ENCODE data around the gene NLRC4.
"Not testable (repeated sequence)": the region's sequence is repeated elsewhere in the genome, so short reads cannot be mapped to it uniquely, and the experiment has no call there.

Gene NLRC4

DNA sequence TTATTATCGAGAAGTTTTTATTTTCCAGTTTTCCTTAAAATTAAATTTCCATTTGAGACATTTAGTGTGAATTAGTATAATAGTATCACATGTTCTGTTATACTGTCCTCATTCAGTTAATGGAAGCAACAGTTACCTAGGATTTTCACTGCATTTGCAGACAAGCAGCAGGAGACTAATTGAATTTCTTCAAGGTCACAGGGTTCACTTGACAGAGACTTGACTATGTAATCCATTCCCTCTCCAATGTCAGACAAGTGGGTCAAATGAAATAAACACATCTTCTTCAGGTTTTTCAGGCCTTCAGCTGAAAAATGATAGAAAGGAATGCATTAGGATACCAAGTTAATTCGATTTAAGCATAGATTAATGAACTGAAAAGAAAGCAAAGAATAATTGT, 26.7 kb downstream of the NLRC4 start:
- DNase-seq = no peak

DNA sequence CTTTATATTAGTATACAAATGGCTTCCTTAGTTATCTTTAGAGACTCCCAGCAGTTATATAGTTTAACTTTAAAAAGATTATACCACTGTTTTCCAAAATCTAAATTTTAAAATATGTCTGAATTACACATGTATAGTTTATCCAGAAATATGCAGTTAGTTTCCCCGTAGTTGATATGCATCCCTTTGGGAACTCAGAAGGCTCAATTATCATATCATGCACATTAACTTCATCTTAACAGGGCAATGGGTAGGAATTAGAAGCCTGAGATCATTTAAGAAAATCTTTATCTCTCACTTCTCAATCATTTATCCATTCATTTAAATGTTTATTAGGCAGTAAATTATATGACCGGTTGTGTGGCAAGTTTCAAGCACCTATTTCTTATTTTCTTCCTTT, 27.2 kb downstream of the NLRC4 start:
- no peak for DNase-seq

DNA sequence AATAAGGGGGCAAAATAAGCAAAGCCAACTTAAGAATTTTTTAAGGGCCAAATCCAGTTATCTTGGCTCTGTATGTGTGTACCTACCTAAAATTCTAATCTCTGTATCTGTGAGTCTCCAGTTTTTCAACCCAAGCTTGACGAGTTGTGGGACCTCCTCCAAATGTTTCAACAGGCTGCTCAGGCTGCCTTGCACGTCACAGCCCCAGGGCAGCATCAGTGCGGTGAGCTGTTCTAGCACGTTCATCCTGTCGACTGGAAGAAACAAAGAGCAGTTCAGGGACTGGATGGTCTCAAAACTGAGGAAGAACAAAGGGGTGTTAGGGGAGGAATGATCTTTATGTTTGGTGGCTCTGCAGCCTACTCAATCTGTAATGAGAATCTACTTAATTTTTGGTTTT, 29.4 kb downstream of the NLRC4 start:
- no peak for DNase-seq

DNA sequence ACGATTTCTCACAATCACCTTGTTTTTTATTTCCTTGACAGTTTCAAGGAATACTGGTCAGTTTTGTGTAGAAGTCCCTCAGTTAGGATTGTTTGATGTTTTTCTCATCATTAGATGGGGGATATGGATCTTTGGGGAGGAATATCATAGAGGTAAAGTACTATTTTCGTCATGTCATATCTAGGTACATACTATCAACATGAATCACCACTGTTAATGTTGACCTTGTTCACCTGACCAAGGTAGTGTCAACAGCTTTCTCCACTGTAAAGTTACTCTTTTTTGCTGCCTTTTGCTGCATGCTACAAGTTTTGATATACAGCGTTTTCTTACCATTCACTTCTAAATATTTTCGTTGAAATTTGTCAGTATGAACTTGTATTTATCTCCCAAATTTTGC, 32.7 kb downstream of the NLRC4 start:
- no peak for DNase-seq

DNA sequence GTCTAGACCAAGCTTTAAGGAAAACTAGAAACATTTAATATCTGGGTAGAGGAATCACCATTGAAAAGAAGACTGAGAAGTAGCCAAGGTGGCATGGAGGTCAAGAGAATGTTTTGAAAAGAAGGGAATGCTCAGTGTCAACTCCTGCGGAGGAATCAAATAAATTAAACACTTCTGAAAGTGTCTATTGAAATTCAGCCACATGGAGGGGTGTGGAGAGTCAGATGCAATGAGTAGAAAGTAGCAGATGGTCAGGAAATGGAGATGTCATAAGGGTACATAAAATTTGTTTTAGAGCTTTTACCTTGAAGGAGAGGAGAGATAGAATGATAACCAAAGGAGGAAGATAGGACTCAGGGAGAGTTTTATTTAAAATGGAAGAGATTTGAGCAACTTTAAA, 35.1 kb downstream of the NLRC4 start:
- no peak for DNase-seq

DNA sequence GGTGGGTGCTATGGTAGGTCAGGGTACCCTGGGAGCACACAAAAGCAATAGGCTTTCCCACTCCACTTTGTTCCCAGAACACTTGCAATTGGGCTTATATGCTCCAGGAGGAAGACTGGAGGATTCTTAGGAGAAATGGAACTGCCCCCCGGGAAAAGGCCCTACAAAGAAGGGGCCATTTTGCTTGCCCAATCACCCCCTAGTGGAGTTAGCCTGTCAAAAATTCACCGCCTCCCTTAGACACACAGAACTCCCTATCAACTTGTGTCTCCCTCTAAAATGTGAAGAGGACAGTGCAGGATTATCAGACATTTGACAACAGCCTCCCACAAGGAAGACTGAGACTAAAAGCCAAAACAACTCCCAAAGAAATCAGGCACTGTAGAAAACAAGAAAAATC, 36.5 kb downstream of the NLRC4 start:
- no peak for DNase-seq

DNA sequence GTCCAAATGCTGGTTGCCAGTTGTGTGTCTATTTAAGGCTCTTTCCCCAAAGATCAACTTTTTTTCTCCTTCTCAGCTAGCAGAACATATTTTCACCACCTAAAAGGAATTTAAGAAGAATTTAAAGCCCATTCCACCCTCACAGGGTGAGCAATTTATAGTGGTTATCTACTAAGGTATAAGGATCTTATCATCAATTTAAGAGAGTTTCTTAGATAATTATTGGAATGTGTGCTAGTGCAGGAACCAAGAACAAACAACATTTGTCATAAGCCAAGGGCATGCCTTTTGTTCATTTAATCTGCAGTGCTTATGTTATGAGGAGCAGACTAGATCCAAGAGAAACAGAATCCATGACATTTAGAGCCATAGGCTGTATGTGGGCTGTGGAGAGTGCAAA, 37.2 kb downstream of the NLRC4 start:
- no peak for DNase-seq

DNA sequence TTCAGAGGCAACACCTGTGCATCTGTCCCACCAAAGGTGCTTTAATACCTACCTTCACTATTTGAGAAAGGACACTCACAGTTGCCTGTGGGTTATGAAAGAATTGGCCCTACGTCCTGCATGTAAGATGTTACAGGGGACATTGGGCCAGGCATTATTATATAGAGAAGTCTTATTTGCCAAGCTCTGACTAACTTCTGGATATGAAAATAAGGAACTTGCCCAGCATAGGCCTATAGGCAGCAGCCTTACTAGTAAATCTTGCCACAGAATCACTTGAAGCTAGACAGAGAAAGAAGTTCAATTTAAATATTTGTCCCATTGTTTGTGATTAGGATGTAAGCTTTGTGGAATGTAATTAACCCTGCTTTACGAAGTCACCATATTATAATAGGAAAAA, 41.7 kb downstream of the NLRC4 start:
- no peak for DNase-seq

DNA sequence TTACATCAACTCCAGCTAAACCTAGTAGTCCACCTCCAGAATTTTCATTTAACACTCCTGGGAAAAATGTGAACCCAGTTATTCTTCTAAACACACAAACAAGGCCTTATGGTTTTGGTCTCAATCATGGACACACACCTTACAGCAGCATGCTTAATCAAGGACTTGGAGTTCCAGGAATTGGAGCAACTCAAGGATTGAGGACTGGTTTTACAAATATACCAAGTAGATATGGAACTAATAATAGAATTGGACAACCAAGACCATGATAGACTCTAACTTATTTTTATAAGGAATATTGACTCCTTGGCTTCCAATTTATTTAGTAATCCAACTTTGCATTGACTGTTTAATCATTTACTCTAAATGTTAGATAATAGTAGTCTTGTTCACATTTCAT, 44.2 kb downstream of the NLRC4 start:
- DNase-seq = no peak

DNA sequence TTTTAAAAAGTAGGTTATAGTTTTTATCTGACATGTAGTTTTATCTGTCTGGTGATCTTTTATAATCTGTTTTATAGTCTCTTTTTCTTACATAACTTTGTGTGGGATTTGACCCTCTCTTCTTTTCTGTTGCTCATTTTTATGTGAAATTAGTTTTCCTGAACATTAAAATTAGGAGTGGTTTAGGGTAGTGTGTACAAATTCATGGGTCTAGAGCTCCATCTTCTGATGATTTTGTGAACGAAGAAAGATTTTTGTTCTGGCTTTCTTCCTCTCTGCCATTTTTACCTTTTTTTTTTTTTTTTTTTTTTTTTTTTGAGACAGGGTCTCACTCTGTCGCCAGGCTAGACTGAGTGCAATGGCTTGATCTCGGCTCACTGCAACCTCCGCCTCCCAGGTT, 52.4 kb downstream of the NLRC4 start:
- no peak for DNase-seq

DNA sequence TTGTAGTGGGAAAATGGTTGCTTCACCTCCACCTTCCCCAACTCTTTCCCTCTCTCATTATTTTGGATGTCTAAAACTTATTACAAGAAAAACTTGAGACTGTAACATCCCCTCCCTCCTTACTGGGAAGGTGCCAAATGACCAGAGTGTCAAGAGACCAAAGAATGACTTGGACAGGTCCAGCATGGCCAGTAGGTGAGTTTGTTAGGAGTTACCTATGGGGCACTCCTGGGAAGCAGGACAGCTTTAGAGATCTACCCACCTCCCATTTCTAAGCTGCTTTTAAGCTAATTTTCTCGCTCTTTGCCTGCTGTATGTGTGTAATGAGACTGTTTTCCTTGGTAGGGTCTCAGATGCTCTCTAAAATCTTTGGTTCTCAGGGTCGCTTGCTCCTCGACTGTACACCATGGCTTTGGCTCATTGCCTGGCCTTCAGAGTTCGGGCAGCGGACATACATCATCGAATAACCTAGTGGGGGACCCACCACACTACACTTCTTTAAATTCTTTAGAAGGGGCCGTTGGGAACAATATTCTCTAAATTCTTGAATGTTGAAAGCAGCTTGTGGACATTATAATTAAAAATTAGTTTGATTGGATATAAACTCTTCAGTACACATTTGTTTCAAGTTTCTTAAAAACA, 53.8 kb downstream of the NLRC4 start:
- no peak for DNase-seq

DNA sequence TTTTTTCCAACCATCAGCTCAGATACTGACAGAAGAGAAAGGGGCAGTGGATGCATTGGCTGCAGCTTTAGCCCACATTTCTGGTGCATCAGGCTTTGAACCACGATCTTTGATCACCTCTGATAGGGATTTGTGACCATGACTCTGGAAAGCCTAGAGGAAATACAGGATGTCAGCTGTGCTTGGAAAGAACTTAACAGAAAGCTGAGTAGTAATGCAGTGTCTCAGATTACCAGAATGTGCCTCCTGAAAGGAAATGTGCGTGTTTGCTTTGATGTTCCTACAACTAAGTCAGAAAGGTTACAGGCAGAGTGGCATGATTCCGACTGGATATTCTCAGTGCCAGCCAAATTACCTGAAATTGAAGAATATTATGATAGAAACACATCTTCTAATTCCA, 61.3 kb downstream of the NLRC4 start:
- DNase-seq = not testable (repeated sequence)

DNA sequence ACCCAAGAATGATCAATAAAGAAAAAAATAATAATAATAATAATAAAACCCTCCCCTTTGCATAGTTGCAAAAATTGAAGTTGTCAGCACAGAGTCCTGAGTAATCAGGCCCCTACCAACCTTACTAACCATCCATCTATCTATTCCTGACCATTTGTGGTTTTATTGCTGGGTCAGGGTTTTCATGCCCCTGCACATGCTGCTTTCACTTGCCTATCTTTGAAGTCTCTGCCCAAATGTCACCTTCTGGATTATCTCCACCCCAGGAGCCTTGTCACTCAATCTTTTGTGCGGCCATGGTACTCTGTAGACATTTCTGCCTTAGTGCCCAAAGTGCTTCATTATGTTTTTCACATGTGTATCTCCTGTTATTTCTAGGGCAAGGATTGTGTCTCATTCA, 63.9 kb downstream of the NLRC4 start:
- no peak for DNase-seq

DNA sequence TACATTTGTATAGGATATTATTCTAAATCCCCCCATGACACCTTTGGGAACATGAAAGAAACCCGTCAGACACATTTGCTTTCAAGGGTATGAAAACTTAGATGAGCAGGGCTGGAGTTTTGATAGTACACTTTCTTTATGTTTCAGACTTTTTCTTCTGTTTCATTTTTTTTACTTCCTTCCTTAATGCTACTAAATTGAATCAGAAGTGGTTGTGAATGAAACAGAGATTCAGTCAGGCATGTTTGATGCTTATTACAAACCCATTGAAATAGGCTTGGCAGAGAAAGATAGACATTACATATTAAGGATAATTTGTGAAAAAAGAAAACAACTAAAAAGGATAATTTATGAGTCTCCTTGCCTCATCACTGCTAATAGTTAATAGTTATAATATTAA, 72.3 kb downstream of the NLRC4 start:
- DNase-seq = no peak

DNA sequence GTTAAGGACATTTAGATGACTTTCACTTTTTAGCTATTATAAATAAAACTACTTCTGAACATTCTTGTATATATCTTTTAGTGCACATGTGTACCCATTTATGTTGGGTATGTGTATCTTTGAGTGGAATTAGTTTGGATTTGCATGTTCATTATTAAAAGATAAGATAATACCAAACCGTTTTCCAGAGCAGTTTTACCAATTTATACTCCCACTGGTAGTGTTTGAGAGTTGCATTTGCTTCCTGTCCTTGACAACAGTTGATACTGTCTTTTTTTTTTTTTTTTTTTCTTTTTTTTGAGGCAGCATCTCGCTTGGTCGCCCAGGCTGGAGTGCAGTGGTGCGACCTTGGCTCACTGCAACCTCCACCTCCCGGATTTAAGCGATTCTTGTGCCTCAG, 75.7 kb downstream of the NLRC4 start:
- no peak for DNase-seq

DNA sequence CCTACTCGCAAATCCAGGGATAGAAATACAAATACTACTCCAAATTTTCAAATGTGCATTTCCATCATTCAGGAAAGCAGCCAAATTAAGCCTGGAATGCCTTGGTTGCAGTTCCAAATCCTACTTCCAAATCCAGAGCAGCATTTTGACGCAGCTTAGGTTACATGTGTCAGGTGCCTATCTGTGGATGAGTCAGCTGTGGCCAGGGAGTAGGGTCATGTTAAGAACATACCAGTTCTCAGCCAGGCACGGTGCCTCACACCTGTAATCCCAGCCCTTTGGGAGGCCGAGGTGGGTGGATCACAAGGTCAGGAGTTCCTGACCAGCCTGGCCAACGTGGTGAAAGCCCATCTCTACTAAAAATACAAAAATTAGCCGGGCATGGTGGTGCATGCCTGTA, 82.0 kb downstream of the NLRC4 start:
- no peak for DNase-seq
